HG03354 (cell line): ENCODE measurements around the gene KIF17.

Experiments used
- ATAC-seq: cut with Tn5 transposase; IDR thresholded peaks from one replicate; pipeline ENCODE4 v1.9.1; 2021; ENCODE audit warnings: mild to moderate bottlenecking; ENCODE audit not compliant: unreplicated experiment, poor library complexity, severe bottlenecking

The KIF17 gene

DNA sequence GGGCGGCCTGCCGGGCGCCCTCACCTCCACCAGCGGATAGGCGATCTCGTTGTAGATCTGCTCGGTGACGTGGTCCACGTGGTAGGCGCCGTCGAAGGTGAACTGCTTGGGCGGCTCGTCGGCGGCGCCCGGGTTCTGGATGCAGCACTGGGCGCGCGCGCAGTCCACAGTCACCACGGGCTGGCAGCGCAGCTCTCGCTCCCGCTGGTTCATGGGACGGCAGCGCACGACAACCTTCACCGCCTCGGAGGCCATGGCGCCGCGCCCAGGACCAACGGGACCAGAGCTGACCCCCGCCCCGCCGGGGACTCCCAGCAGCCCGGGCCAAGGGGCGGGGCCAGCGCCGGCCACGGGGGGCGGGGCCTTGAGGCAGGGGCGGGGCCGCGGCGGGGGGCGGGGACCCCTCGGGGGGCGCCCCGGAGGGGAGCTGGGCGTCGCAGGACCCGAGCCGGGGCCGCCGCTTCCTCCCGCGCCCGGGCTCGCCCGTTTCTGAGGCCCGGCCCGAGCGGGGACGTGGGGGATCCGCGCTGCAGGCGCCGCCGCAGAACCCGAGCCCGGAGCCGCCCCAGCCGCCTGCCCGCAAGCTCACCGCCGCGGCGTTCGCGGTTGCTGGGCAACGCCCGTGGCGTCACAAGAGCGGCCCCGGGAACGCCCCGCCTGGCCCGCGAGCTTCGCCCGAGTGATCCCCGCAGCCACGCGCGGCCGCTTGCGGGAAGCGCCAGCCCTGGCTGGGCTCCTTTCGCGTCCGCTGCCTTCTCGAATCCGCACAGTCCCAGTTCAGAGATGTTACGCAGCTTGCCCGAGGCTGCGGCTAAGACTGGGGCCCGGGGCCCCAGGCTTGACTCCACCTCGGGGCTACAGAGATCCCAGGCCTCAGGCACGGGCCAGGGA, at the start of gene KIF17:
TSS of gene KIF17 (minus strand) at position 556 of the 891 bp plus-strand sequence. CDS start at position 255, 301 bp downstream.
- ATAC-seq, result no peak

DNA sequence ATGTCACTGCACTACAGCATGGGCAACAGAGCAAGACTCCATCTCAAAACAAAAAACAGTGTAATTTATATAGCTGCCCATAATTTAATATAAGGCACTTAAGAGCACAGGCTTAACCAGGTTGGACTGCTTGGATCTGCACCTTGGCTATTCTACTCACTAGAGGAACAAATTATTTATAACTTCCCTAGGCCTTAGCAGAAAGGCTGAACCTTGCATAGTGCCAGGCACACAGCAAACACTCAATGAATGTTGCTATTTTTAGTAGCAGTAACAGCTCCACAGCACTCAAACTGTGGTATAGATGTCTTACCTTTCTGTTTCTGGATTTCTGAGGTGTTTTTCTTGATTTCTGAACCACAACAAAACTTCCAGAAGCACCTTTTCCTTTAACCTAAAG, 49.5 kb upstream of the KIF17 start:
- no peak for ATAC-seq

DNA sequence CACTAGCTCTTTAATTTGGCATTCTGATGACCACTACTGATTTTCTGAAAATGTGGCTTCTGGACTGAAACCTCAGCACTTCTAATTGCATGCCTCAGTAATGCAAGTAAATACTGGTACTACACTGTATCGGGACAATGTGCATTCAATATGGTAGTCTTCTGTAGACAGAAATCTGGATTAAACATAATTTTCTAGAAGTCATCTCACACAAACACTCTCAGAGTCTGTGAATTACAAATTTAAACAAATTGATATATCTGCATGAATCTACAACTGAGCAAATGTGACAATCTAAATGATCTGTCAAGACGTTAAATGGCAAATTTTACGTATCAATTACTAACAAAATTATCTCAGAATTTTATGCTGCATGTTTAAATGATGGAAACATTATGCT, 45.6 kb upstream of the KIF17 start:
- no peak for ATAC-seq

DNA sequence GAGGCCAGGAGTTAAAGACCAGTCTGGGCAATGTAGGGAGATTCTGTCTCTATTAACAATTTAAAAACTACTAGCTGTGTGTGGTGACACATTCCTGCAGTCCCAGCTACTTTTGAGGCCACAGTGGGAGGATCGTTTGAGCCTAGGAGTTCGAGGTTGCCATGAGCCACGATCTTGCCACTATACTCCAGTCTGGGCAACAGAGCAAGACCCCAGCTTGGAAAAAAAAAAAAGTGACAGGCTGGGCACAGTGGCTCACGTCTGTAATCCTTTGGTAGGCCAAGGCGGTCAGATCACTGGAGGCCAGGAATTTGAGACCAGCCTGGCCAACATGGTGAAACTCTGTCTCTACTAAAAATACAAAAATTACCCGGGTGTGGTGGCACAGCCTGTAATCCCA, 42.5 kb upstream of the KIF17 start:
- no peak for ATAC-seq

DNA sequence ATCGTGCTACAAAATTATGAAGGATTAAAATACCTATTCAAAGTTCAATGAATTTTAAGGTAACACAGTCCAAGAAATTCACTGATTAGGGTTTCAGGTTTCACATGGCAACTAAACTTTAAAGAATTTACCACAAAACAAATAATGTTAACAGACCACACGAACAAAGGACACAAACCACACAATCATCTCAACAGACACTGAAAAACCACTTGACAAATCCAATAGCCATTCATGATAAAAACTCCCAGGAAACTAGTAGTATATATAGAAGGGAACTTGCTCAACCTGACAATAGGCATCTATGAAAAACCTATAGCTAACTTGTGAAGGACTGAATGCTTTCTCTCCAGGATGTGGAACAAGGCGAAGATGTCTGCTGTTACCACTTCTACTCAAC, 35.8 kb upstream of the KIF17 start:
- ATAC-seq, result no peak

DNA sequence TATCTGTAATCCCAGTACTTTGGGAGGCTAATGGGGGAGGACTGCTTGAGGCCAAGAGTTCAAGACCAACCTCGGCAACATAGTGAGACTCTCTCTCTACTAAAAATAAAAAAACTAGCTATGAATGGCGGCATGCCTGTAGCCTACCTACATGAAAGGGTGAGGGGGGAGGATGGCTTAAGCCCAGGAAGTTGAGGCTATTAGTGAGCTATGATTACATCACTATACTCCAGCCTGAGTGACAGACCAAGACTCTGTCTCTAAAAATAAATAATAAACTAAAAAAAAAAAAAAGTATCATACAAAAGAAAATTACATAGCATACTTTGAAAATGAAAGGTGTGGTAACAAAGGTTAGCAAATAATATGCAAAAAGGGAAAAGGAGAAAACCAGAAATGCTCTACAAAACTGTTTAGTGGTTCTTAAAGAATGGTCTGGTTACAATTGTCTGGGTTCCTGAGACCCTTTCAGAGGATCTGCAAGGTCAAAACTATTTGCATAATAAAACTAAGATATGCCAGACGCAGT, 33.7 kb upstream of the KIF17 start:
- no peak for ATAC-seq

DNA sequence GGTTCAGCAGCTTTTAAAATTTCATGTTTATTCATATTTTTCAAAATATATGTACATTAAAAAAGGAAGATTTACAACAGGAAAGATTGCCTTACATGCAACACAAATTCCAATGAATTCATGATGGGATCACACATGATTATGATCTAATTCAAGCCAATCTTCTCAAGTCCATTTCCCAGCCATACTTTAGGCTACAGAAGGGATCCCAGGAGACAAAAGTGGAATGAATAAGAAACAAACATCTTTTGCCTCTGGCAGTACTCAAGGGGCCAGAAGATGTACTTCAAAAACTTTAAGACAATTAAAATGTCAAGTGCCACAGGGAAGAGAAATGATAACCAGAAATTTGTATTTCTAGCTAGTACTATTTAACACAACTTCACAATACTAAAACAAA, 24.9 kb upstream of the KIF17 start:
- ATAC-seq, result no peak

DNA sequence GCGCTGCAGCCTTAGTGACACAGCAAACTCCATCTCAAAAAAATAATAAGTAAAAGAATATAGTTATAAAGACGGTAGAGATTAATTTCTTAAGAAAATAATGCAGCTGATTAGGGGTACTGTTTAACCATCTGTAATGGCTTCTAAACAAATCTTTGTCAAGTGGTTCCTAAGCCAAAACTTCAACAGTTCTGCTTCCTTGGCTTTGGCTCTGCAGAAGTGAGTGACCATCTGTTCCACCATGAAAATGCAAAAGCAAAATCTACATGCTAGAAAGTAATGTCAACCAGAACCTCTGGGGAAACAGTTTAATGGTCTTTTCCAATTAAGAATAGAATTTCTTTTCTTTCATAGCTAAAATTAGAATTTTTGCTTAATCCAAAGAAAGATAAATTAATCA, 23.0 kb upstream of the KIF17 start:
- ATAC-seq, result no peak

DNA sequence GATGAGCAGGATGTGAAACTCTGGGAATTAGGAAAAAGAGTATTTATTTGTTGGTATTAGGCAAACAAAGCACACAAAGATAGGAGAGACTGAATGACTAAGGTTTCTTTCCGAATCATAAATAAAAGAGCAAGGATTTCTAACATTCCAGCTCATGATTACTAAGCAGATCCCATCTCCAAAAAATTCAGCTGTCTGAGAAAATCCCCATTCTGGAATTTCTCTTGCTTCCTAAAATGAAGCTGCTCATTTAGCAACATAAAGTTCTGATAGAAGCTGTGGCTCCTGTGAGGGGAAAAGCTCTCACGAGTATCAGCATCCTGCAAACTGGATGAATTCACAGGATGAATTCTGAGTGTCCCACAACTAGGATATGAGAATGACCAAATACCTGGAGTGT, 21.4 kb upstream of the KIF17 start:
- ATAC-seq, result no peak

DNA sequence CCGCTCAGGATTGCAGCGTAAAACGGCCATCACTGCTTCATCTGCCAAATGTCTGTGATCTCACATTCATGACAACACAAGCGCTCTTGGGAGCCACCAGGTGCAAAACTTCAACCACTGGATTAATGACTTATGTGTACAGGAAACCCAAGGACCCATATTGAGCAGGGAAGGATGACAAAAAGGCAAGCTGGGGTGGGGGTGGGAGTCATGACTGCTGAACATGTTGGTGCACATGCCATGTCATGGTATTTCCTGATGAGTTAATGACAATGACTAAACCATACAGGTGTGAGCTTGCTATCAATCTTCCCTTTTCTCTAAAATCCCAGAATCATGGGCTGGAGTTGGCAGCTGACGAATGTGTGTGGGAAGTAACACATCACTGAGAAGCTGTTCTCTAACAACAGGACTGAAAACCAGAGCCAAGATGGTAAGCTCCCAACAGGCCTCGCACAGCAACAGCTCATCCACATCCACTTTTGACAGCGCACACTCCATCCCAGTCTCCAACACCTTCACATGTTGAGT, 17.8 kb upstream of the KIF17 start:
- ATAC-seq, result no peak

DNA sequence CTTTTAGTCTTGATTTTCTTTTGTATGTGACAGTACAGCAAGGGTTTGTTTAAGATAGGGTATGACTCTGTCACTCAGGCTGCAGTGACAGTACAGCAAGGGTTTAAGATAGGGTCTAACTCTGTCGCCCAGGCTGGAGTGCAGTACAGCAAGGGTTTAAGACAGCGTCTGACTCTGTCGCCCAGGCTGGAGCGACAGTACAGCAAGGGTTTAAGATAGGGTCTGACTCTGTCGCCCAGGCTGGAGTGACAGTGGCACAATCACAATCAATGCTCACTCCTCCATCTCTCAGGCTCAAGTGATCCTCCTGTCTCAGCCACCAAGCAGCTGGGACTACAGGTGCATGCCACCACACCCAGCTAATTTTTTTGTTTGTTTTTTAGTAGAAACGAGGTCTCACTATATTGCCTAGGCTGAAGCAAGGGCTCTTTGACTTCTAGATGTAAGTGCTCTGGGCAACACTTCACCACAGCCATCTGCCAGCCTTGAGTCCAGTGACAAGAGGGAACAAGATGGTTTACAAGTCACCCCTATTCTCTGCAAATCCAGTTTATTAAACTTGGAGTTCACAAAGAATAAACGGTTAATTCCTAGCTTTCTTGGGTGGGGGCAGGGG, 15.7 kb upstream of the KIF17 start:
- ATAC-seq, result no peak

DNA sequence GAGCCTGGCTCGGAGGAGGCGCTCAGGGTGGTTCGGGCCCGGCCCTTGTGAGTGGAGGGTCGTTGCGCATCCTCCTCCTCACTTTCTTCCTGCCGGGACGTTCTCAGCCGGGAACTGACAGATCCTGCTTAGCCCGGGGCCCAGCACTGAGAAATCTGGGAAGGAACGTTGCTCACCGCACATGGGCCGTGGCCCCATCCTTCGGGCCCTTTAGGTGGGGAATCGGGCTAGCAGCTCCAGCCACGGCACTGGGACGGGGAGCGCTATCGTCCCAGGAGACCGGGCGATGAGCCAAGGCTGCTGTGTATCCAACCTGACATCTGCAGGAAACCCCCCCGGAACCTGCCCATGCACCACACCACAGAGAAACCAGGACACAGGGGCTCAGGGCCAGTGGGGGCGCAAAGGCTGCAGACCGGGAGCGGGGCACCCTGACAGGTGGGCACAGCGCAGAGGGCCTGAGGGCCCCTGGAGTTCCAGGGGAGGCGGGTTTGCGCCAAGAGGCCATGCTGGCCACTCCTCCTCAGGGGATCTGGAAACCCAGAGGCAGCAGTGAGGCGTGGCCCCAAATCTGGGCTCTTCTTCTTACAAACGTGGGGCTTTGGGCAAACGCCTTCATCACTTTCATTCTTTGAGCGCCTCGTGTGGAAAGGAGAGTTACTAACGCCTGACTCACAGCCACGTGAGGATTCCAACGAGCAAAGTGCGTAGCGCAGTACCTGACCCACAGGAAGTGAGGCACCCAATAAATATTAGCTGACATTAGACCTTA, 15.0 kb upstream of the KIF17 start, which contains the start of gene SH2D5:
TSS of gene SH2D5 (minus strand) at position 116 of the 772 bp plus-strand sequence. CDS start 4,659 bp downstream, outside the sequence.
- peak; percentile 74 for ATAC-seq

DNA sequence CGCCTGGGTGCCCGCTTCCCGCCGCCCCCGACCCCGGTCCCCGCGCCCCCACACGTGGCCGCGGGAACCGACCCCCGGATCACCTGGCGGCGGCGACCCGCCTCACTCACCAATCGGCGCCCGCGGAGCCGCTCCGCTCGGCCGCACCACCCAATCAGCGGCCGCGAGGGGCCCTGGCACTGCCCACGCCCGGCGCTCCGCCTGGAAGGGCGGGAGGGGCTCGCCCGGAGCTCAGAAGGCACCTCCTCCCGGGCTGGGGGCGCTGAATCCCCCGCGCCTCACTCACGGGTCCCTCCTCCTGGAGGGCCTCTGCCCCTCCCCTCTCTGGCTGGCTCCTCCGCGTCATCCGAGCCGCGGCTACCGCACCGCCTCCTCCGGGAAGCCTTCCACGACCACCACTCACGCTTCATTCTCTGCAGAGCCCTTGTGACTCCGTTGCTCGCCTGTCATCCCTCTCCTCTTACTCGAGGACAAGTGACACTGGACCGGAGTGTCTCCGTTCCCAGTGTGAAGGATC, 14.3 kb upstream of the KIF17 start:
- peak; percentile 50 for ATAC-seq

DNA sequence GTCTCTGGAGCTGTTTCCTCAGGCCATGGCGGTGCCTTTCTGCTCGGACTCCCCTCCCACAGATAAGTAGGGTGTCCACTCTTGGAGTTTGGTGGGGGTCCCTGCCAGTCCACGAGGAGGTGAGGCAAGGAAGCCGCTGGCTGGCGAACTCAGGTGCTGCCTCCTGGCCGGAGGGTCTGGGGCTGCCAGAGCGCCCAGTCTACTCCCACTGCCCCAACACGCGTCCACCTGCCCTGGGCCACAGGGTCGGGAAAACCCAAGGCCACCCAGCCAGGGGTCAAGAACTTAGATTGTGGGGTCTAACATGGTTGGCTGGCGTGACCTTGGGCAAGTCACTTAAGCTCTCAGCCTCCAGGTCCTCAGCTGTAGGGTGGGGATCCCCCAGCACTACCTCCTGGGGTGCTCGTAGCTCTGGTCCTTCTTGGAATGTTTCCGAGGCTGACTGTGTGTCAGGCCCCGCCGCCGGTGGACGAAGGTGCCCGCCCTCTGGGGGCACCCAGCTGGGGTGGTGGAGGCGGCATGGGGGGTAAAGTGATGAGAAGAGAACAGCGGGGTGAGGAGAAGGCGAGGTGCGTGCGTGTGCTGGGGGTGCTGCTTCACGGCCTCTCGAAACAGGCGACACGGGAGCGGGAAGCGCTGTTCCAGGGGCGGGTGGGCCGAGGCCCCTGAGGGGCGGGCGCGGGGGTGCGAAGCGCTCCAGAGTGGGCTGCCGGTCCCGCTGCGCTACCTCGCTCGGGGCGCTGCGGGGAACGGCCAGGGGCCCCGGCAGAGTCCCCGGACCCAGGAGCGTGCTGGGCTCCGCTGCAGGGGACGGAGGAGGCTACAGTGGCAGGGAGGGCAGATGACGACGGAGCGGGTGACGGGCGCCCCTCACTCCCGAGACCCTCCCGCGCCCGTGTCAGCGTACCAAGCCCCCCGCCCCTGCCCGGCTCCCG, 13.5 kb upstream of the KIF17 start:
- peak; percentile 17 for ATAC-seq

DNA sequence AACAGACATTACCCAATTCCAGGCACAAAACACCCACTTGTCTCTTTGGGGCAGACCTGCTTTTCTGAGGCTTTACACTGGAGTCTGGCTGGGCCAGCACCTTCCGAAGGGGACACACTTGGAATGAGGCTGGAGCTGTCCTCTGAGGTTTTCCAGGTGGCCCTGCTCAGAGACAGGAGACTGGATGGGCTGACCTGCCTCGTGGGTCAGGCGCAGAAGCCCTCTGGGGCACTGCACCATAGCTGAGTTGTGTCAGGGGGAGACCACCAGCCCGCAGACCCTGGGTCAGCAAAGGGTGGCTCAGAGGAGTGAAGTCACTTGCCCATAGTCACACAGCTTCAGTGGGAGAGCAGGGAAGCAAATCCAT, 12.9 kb upstream of the KIF17 start:
- ATAC-seq, result no peak

DNA sequence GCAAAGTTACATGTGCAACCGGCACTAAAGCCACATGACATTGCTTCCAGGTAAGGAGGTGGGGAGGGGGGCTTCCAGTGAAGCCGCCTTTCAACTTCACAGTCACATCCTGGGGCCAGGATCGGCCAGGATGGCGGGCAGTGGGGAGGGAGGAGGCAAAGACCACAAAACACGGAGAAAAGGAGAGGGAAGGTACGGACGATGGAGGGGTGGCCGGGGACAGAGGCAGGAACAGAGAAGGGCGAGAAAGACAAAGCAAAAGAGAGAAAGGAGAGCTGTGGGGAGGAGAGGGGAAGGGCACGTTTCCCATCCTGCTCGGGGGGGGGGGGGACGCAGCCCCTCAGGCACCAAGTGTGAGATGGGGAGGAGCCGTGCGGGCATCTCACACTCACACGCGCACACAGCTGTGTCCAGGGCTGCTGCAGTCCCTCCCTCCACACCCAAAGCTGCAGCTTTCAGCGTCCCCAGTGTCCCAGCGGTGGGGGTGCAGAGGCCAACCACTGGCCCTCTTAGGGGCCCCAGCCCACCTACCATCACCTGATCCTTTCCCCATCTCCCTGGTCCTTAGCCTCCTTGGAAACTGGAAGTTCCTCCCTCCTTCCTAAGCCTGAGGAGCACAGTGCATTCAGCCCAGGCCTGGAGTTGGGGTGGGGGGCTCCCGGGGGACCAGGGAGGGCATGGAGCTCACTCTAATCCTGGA, 12.3 kb upstream of the KIF17 start:
- no peak for ATAC-seq

DNA sequence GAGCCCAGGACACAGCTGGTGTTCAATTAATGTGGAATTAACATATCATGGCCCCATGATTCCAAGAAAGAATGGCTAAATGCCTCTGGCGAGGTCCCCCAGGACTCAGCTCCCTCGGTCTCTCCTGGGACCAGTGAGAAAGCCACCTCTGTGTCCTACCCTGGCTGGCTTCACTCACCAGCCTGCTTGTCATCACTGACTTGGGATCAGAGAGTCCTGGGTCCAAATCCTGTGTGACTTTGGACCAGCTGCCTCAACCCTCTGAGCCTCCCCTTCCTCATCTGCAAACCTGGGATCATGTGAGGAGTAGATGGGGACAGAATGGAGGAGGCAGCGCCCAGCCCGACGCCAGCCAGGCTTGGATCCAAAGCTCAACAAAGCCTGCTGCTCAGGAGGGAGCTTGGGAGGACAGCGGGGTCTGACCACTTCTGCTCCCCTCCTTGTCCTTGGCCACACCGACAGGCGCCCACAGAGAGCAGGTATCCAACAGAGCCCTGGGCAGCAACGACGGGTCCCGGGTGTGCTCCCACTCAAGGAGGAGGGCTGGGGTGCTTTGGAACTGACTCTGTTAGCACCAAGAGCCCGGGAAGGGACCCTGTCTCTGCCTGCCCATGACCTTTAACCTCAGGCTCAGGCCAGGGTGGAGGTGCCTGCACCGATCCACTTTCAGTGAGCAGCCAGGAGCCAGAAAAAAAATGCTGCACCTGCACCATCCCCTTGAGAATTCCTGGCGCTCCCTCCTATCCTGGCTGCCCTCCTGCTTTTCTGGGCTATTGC, 11.5 kb upstream of the KIF17 start:
- no peak for ATAC-seq
